Choroid plexus epithelial cell (primary cell): ENCODE measurements around the gene MTHFR.

Experiments
- DNase-seq: peaks from one replicate; pipeline ENCODE4 v3.0.0-alpha.2; 2010; ENCODE audit warnings: low read depth
- H3K4me3 ChIP-seq: 2 replicates; pipeline ENCODE4 v1.5.1; 2011; ENCODE audit warnings: low read depth, mild to moderate bottlenecking, control low read depth, low read length, moderate library complexity
- CTCF ChIP-seq: conservative IDR thresholded peaks from 2 replicates; pipeline ENCODE4 v1.5.1; 2011; ENCODE audit warnings: low read depth, mild to moderate bottlenecking, control low read depth, inconsistent platforms, low read length, moderate library complexity

Gene MTHFR

GRCh38 chr1:11802973-11803885 is 2.5 kb downstream of the MTHFR start:
- TF ChIP-seq CTCF, result no peak
- peak; percentile 99 for DNase-seq
- peak overlapping the region; percentile 84 for H3K4me3 ChIP-seq

GRCh38 chr1:11802616-11802972 is 3.2 kb downstream of the MTHFR start:
- peak overlapping the region; percentile 84 for H3K4me3 ChIP-seq
- no peak for TF ChIP-seq CTCF
- peak; percentile 36 for DNase-seq

GRCh38 chr1:11800756-11801433 is 4.9 kb downstream of the MTHFR start:
- TF ChIP-seq CTCF, result no peak
- no peak for DNase-seq
- no peak overlapping the region for H3K4me3 ChIP-seq

GRCh38 chr1:11800391-11800755 is 5.4 kb downstream of the MTHFR start:
- no peak for TF ChIP-seq CTCF
- H3K4me3 ChIP-seq, result no peak overlapping the region
- DNase-seq, result no peak

- DNase-seq, result no peak
- H3K4me3 ChIP-seq, result no peak overlapping the region
- TF ChIP-seq CTCF, result no peak
Measured at GRCh38 chr1:11799896-11800295, 5.9 kb downstream of the MTHFR start.

GRCh38 chr1:11799099-11799498 is 6.7 kb downstream of the MTHFR start:
- no peak for DNase-seq
- H3K4me3 ChIP-seq, result no peak overlapping the region
- no peak for TF ChIP-seq CTCF
